GM23338 (cell line): ENCODE measurements around the gene GRIN2D.

Experiments
- CREB1 ChIP-seq: fragments of 250-450 bp; sonication (Bioruptor Pico); IDR thresholded peaks from 2 replicates; pipeline ENCODE4 v1.5.0; 2020; ENCODE audit warnings: low read depth, mild to moderate bottlenecking, moderate library complexity
- EZH2 ChIP-seq: fragments of 200-600 bp; sonication (generic); IDR thresholded peaks from one replicate; pipeline ENCODE4 v1.8.0; 2017; ENCODE audit warnings: antibody characterized with exemption, mild to moderate bottlenecking, low read depth; ENCODE audit not compliant: unreplicated experiment
- EZH2phosphoT487 ChIP-seq: fragments of 200-600 bp; sonication (generic); IDR thresholded peaks from one replicate; pipeline ENCODE4 v1.8.1; 2018; ENCODE audit warnings: antibody characterized with exemption; ENCODE audit not compliant: unreplicated experiment
- POLR2AphosphoS5 ChIP-seq: IDR thresholded peaks from 2 replicates; pipeline ENCODE4 v1.6.1; 2016; ENCODE audit warnings: antibody characterized with exemption, low read depth
- ZNF114 ChIP-seq: fragments of 250-450 bp; sonication (Bioruptor Pico); IDR thresholded peaks from 2 replicates; pipeline ENCODE4 v1.5.0; 2020; ENCODE audit warnings: mild to moderate bottlenecking, moderate library complexity
- ZNF331 ChIP-seq: fragments of 250-450 bp; sonication (Bioruptor Pico); IDR thresholded peaks from 2 replicates; pipeline ENCODE4 v1.5.0; 2020; ENCODE audit warnings: low read depth, mild to moderate bottlenecking, moderate library complexity
- TF ChIP-seq, protein P1 (sequence below), 2 experiments: fragments of 200-600 bp in 1 of 2; sonication (generic) in 1 of 2; conservative IDR thresholded peaks; 2 replicates each; pipeline versions ENCODE4 v1.5.1 to v1.6.1; 2016 to 2017; ENCODE audit warnings: antibody characterized with exemption in 2 of 2, low read depth in 2 of 2, mild to moderate bottlenecking in 2 of 2, moderate library complexity in 1 of 2
- TF ChIP-seq, protein P2 (sequence below): IDR thresholded peaks from one replicate; pipeline ENCODE4 v1.6.1; 2018; ENCODE audit warnings: antibody characterized with exemption; ENCODE audit not compliant: unreplicated experiment
- TF ChIP-seq, protein P3 (sequence below): IDR thresholded peaks from 2 replicates; pipeline ENCODE4 v1.6.1; 2016; ENCODE audit warnings: antibody characterized with exemption

DNA sequence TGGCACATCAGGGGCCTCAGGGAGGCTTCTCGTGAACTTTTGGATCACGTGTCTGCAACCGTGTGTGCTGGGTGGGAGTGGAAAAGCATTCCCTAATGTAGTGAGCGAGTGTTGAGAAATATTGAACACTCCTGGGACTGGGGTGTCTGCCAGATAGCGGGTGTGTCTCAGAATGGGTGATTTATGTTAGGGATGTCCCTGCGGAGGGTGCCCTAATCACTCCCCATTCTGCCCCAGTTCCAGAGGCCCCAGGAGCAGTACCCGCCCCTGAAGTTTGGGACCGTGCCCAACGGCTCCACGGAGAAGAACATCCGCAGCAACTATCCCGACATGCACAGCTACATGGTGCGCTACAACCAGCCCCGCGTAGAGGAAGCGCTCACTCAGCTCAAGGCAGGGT lies 28.1 kb downstream of the GRIN2D start:
- TF ChIP-seq, protein P1, sequence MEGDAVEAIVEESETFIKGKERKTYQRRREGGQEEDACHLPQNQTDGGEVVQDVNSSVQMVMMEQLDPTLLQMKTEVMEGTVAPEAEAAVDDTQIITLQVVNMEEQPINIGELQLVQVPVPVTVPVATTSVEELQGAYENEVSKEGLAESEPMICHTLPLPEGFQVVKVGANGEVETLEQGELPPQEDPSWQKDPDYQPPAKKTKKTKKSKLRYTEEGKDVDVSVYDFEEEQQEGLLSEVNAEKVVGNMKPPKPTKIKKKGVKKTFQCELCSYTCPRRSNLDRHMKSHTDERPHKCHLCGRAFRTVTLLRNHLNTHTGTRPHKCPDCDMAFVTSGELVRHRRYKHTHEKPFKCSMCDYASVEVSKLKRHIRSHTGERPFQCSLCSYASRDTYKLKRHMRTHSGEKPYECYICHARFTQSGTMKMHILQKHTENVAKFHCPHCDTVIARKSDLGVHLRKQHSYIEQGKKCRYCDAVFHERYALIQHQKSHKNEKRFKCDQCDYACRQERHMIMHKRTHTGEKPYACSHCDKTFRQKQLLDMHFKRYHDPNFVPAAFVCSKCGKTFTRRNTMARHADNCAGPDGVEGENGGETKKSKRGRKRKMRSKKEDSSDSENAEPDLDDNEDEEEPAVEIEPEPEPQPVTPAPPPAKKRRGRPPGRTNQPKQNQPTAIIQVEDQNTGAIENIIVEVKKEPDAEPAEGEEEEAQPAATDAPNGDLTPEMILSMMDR (conservative IDR thresholded peaks at IDR 0.05; ENCODE audit: low read depth in 2 of 2) = no peak
- TF ChIP-seq, protein P2, sequence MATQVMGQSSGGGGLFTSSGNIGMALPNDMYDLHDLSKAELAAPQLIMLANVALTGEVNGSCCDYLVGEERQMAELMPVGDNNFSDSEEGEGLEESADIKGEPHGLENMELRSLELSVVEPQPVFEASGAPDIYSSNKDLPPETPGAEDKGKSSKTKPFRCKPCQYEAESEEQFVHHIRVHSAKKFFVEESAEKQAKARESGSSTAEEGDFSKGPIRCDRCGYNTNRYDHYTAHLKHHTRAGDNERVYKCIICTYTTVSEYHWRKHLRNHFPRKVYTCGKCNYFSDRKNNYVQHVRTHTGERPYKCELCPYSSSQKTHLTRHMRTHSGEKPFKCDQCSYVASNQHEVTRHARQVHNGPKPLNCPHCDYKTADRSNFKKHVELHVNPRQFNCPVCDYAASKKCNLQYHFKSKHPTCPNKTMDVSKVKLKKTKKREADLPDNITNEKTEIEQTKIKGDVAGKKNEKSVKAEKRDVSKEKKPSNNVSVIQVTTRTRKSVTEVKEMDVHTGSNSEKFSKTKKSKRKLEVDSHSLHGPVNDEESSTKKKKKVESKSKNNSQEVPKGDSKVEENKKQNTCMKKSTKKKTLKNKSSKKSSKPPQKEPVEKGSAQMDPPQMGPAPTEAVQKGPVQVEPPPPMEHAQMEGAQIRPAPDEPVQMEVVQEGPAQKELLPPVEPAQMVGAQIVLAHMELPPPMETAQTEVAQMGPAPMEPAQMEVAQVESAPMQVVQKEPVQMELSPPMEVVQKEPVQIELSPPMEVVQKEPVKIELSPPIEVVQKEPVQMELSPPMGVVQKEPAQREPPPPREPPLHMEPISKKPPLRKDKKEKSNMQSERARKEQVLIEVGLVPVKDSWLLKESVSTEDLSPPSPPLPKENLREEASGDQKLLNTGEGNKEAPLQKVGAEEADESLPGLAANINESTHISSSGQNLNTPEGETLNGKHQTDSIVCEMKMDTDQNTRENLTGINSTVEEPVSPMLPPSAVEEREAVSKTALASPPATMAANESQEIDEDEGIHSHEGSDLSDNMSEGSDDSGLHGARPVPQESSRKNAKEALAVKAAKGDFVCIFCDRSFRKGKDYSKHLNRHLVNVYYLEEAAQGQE = no peak
- TF ChIP-seq EZH2 = no peak
- TF ChIP-seq POLR2AphosphoS5 = no peak
- no peak for TF ChIP-seq EZH2phosphoT487
- TF ChIP-seq, protein P3, sequence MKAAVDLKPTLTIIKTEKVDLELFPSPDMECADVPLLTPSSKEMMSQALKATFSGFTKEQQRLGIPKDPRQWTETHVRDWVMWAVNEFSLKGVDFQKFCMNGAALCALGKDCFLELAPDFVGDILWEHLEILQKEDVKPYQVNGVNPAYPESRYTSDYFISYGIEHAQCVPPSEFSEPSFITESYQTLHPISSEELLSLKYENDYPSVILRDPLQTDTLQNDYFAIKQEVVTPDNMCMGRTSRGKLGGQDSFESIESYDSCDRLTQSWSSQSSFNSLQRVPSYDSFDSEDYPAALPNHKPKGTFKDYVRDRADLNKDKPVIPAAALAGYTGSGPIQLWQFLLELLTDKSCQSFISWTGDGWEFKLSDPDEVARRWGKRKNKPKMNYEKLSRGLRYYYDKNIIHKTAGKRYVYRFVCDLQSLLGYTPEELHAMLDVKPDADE = no peak
- no peak for TF ChIP-seq ZNF331 (CRISPR knock-in tag)
- no peak for TF ChIP-seq CREB1 (CRISPR knock-in tag)
- TF ChIP-seq ZNF114 = no peak
